ENCODE measurements around the gene DYRK2. TPM values are rescaled to one million over a fixed set of nuclear protein-coding genes. Genes with fewer than 3 reads are reported as not detected.

Gene DYRK2
- total RNA-seq, 3 donors from 2014 or later (not counting 1 experiment from before 2014, with no cell fraction given) = 88.1 to 108 (median 108) TPM

GRCh38 chr12:67633708-67634107 lies 14.8 kb upstream of the DYRK2 start:
- DNase-seq (peak in 1 of 2 donors; percentile 29), ATAC-seq (no peak)
- TF ChIP-seq CTCF (IDR thresholded peaks at IDR 0.05) = no peak
- no peaks in the 10 kb centered on the region for H3K36me3 Mint-ChIP-seq
- H3K4me1 Mint-ChIP-seq = peaks cover 55% of the 10 kb centered on the region in 2 donors
- no peaks in the 10 kb centered on the region for H3K27me3 Mint-ChIP-seq (ENCODE audit: low read depth in 2 of 2)
- 56% methylated on average over 2 of the region's 2 CpGs for WGBS (ENCODE audit: insufficient coverage)
- intact Hi-C loops (cut with micrococcal nuclease) = loop anchor here (5.0 kb wide), 1 partner anchor 41 kb away; no protein-coding TSS in a partner anchor
- no peak overlapping the region for H3K27ac Mint-ChIP-seq
- Histone ChIP-seq H3K9me3 (ENCODE audit: control insufficient read depth, insufficient read depth, low read length) (no peaks in the 10 kb centered on the region), H3K27me3 (ENCODE audit: control insufficient read depth, insufficient read depth, low read length) (no peaks in the 10 kb centered on the region), H3K4me3 (ENCODE audit: low read length) (no peak overlapping the region), H3K36me3 (ENCODE audit: control insufficient read depth, insufficient read depth, low read length) (no peaks in the 10 kb centered on the region), H3K4me1 (ENCODE audit: control insufficient read depth, insufficient read depth, low read length) (peaks cover 25% of the 10 kb centered on the region), H3K27ac (ENCODE audit: low read length) (no peak overlapping the region)
- no peak overlapping the region for H3K4me3 Mint-ChIP-seq
- peaks cover 0 to 3% of the 10 kb centered on the region in 2 donors for H3K9me3 Mint-ChIP-seq

GRCh38 chr12:67634303-67634761 lies 14.2 kb upstream of the DYRK2 start:
- Mint-ChIP-seq H3K36me3 (no peaks in the 10 kb centered on the region), H3K27me3 (ENCODE audit: low read depth in 2 of 2) (no peaks in the 10 kb centered on the region), H3K9me3 (peaks cover 0 to 2% of the 10 kb centered on the region in 2 donors), H3K4me1 (peaks cover 49% of the 10 kb centered on the region in 2 donors), H3K4me3 (no peak overlapping the region), H3K27ac (no peak overlapping the region)
- peaks cover 19% of the 10 kb centered on the region for H3K4me1 ChIP-seq (ENCODE audit: control insufficient read depth, insufficient read depth, low read length)
- ATAC-seq = no peak
- H3K9me3 ChIP-seq (ENCODE audit: control insufficient read depth, insufficient read depth, low read length) = no peaks in the 10 kb centered on the region
- no peak overlapping the region for H3K27ac ChIP-seq (ENCODE audit: low read length)
- H3K36me3 ChIP-seq (ENCODE audit: control insufficient read depth, insufficient read depth, low read length) = no peaks in the 10 kb centered on the region
- DNase-seq = no peak
- no peak overlapping the region for H3K4me3 ChIP-seq (ENCODE audit: low read length)
- no peak for TF ChIP-seq CTCF (IDR thresholded peaks at IDR 0.05)
- intact Hi-C loops (cut with micrococcal nuclease) = loop anchor here (5.0 kb wide), 1 partner anchor 42 kb away; no protein-coding TSS in a partner anchor
- no peaks in the 10 kb centered on the region for H3K27me3 ChIP-seq (ENCODE audit: control insufficient read depth, insufficient read depth, low read length)

GRCh38 chr12:67637718-67638117 lies 10.8 kb upstream of the DYRK2 start:
- Histone ChIP-seq H3K9me3 (ENCODE audit: control insufficient read depth, insufficient read depth, low read length) (no peaks in the 10 kb centered on the region), H3K4me3 (ENCODE audit: low read length) (no peak overlapping the region), H3K36me3 (ENCODE audit: control insufficient read depth, insufficient read depth, low read length) (no peaks in the 10 kb centered on the region), H3K27ac (ENCODE audit: low read length) (no peak overlapping the region), H3K4me1 (ENCODE audit: control insufficient read depth, insufficient read depth, low read length) (peaks cover 4% of the 10 kb centered on the region), H3K27me3 (ENCODE audit: control insufficient read depth, insufficient read depth, low read length) (no peaks in the 10 kb centered on the region)
- H3K36me3 Mint-ChIP-seq = no peaks in the 10 kb centered on the region
- H3K27ac Mint-ChIP-seq = no peak overlapping the region
- H3K4me3 Mint-ChIP-seq = no peak overlapping the region
- intact Hi-C loops (cut with micrococcal nuclease) = no loop called here
- H3K27me3 Mint-ChIP-seq (ENCODE audit: low read depth in 2 of 2) = peaks cover 0 to 7% of the 10 kb centered on the region in 2 donors
- peaks cover 19 to 30% of the 10 kb centered on the region in 2 donors for H3K4me1 Mint-ChIP-seq
- no peak for TF ChIP-seq CTCF (IDR thresholded peaks at IDR 0.05)
- no peak for ATAC-seq
- WGBS (ENCODE audit: insufficient coverage) = 95% methylated on average over 2 of the region's 3 CpGs
- no peaks in the 10 kb centered on the region for H3K9me3 Mint-ChIP-seq
- DNase-seq = no peak

- 92% methylated on average over 1 of the region's 1 CpG for WGBS (ENCODE audit: insufficient coverage)
- no peak overlapping the region for H3K27ac ChIP-seq (ENCODE audit: low read length)
- DNase-seq = no peak
- no peak overlapping the region for H3K27ac Mint-ChIP-seq
- no peaks in the 10 kb centered on the region for H3K27me3 ChIP-seq (ENCODE audit: control insufficient read depth, insufficient read depth, low read length)
- peaks cover 0 to 7% of the 10 kb centered on the region in 2 donors for H3K27me3 Mint-ChIP-seq (ENCODE audit: low read depth in 2 of 2)
- H3K4me3 ChIP-seq (ENCODE audit: low read length) = no peak overlapping the region
- no peak overlapping the region for H3K4me3 Mint-ChIP-seq
- ATAC-seq = no peak
- H3K36me3 ChIP-seq (ENCODE audit: control insufficient read depth, insufficient read depth, low read length) = no peaks in the 10 kb centered on the region
- no peaks in the 10 kb centered on the region for H3K9me3 Mint-ChIP-seq
- H3K36me3 Mint-ChIP-seq = no peaks in the 10 kb centered on the region
- no peaks in the 10 kb centered on the region for H3K9me3 ChIP-seq (ENCODE audit: control insufficient read depth, insufficient read depth, low read length)
- H3K4me1 ChIP-seq (ENCODE audit: control insufficient read depth, insufficient read depth, low read length) = peaks cover 2% of the 10 kb centered on the region
- intact Hi-C loops (cut with micrococcal nuclease) = no loop called here
- H3K4me1 Mint-ChIP-seq = peaks cover 9 to 20% of the 10 kb centered on the region in 2 donors
- no peak for TF ChIP-seq CTCF (IDR thresholded peaks at IDR 0.05)
Observed at GRCh38 chr12:67638694-67639093, 9.9 kb upstream of the DYRK2 start.
